GM18517 (cell line): Measurements from ENCODE around the gene MLIP.

Source experiments
- ATAC-seq: cut with Tn5 transposase; IDR thresholded peaks from one replicate; pipeline ENCODE4 v1.9.1; 2021; ENCODE audit warnings: mild to moderate bottlenecking, moderate library complexity; ENCODE audit not compliant: unreplicated experiment

MLIP gene

DNA sequence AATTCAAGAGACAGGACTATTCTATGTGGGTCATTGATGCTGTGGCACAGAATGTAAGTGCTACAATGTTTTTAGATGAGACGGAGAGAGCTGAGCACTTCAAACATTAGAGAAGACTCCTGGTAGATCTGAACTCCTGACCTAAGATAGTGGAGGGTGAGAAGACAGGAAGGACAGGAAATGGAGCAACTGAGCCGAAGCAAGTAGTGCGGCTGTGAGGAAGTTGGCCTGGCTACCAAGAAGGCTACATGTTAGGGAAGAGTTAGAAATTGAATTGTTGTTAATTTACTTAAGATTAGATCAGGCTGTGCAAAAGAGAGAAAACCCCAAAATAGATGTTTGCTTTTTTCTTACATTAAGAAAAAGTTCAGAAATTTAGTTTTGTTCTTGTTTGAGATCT is 14.4 kb upstream of the MLIP start:
- ATAC-seq: no peak

DNA sequence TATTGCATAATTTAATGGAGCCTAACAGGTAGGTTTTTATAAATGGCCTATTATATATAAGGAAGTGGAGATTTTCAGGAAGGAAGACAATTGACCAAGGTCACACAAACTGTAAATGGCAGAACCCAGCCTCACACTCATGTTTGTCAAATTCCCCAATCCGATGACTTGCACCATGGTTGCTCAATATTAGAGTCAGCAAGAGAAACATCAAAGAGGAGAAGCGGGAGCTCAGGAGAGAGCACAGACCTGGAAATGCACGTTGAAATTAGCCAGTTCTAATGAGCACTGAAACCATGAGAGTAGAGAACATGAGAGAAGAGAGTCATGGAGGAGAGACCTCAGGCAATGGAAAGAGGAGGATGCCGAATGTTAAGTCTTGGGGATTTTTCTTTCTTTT is 13.5 kb upstream of the MLIP start:
- no peak for ATAC-seq

DNA sequence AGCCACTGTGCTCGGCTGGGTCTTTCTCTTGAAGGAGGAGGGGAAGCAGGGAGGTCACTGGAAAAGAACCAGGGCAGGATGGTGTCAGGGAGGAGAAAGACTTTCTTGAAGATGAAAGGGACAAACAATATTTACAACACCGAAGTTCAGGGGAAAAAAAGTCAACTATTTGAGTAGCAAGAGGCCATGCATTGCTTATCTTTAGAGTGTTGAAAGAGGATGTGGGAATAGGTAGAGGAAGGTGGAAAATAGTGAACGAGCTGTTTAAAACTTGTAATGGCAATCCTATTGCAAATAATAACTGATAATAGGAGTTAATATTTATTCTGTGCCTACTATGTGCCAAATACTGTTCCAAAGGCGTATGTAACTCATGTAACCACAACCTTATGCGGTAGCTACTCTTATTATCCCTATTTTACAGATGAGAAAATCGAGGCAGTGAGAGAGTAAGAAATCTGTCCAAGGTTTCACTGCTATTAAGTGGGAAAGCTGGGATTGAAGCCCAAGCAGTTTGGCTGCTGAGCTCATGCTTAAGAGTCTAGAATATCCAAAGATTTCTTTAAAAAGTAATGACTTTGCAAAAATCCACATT is 12.7 kb upstream of the MLIP start:
- no peak for ATAC-seq

DNA sequence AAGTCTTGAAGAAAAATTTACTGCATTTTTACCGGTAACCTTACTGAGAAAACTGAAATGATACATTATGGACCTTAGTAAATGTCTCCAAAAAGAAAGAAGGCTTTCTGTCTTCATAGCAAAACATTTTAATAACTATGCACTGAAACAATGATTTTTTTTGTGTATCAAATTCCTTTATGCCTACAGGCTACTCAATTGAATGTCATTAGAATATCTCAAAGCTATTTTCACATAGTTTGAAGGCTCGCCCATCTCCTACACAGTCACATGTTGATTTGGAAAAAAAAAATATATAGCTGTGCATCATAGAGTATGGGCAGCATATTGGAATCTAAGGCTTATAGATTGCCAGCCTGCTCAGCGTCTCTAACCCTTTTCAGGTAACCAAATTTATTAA is 12.0 kb upstream of the MLIP start:
- no peak for ATAC-seq

DNA sequence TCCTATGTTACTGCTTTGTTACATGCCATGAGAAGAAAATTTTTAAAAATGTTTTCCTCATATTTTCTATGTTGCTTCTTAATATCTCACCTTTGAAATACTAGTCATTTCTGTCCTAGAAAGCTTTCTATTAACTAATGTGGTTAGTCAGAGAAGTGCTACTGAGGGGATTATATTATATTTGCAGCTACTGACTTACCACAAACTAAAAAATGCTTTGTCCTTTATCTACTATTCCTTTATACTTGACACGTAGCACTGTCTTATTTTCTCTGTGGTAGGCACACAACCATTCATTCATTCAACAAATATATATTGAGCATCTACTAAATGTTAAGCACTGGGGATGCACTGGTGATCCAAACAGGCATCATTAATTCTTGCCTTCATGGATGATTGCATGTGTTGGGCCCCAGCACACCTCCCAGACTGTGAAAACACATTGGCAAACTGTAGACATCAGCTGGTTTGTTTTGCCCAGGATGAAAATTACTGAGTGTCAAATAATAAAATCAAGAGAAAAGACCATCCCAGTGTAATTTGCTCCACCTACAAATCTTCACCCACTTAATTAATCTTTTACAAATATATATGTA is 10.7 kb upstream of the MLIP start:
- ATAC-seq: peak; percentile 88

DNA sequence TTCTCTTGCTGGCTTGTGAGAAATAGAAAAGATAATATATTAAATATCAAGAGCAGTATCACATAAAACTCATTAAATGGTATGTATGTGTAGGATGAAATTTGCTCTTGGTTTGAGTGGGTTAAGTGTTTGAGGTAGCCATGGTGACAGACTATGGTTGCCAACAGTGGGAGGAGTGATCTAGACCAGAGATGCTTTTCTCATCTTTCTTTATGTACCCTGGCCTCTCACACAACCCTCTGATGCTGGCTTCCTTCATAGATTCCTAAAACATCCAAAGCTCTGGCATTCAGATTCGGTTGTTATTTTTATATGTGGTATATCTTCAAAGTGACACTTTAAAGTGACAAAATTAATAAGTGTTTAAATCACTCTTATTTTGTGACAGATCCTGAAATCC is 9.0 kb upstream of the MLIP start:
- ATAC-seq: no peak

DNA sequence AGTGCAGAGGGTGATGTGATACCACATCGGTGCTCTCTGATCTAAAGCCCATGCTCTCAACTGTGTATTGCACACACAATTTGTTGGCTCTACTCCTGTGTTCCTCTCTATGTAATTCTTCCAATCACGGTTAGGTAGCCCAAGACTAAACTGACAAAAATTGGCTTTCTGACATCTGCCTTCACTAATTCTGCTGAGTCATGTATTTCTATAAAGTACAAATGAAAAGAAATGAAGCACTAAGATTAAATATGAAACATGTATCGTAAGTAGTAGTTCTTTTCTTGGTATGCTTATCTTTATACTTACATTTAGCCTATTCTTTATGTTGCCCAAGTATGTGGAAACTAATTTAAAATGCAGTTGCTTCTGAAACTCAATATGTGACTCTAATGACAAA is 7.7 kb upstream of the MLIP start:
- ATAC-seq: no peak

DNA sequence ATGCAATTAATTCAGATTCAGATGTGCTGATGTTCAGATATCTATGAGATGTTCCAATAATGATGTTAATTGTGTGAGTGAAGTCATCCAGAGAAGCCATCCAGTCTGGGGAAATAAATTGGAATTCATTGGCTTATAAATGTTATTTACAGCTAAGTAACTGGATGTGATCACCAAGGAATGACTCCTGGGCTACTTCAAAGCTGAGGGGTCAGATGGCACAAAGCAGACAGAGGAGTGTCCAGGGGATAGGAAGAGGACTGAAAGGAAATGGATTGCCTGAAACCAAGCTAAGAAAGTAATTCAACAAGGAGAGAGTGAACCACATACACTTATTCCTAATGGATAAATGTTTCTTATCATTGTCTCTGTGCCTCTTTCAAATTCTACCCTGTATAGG is 4.5 kb upstream of the MLIP start:
- no peak for ATAC-seq

DNA sequence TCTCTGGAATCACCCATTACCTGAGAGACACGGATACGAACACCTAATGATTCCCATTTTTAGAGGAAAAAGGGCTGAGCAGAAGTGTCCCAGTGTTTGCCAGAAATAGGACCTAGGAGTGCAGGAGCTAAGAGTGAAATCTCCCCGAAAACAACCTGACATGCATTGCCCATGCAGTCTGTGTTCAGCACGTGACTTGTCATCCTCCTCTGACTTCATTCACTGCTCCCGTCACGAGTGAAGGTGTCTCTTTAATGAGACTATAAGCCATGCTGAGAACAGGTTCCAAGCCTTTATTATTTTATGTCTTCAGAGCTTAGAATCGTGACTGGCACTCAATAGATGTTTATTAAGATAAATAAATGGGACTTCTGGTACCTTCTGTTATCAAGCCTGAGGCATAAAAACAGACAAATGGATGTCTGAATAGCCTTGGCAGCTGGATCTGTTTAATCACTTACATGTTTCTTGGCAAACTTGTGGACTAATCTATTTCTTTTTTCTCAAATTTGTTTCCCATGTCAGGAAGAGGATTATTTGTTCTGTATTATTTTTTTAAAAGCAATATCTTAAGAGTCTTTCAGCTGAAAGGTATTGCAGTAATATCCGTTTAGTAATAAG is 3.7 kb upstream of the MLIP start:
- no peak for ATAC-seq

DNA sequence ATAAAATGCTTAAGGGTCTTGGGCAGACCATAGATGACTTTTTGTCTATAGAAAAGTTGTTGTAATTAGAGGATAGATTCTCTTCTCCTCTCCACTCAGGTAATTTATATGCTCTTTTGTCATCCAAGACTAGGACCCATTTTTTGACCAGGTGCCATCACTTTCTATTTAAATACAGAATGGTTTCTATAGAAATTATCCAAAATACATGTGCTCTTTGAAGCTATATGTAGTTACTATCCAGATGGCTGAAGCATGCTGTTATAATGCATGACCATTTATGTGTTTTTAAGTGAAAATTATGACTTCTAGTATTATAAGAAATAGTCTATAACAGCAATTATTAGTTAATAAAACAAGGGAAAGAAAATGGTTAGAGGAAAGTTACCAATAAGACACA is 3.0 kb upstream of the MLIP start:
- ATAC-seq: no peak

DNA sequence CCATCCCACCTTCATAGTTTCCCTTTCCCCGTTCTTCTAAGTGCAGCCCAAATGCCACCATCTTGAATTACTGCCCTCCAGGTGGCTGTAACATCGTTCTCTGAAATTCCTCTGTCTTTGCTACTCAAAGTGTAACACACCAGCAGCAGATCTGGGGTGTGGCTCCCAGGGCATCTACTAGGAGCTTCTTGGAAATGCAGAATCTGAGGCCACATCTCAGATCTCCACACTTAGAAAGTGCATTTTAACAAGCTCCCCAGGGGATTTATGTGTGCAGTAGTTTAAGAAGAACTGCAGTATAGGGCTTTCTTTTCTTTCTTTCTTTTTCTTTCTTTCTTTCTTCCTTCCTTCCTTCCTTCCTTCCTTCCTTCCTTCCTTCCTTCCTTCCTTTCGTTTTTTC is 1.7 kb upstream of the MLIP start:
- ATAC-seq: no peak

DNA sequence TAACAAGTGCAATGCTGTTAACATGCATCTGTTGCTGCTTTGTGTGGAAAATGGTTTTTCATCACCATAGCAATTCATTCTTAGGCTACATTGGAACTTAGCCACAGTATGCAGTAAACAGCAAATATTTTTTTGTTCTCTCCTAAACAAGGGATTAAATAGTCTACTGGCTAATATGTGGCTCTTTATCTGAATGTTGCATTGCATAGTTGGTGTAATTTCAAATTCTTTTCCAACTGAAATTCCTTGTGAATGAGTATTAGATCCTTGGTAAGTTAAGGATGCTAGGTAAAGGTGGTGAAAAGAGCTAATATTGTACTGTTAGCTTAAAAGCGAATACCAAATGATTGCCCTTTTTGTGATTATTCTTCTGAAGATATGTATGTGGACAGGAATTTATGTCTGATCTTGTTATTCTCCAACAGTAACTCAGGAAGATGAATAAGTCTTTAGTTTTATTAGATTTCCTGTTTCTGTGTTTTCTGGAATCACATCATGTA is 958 bp downstream of the MLIP start:
- ATAC-seq: no peak

DNA sequence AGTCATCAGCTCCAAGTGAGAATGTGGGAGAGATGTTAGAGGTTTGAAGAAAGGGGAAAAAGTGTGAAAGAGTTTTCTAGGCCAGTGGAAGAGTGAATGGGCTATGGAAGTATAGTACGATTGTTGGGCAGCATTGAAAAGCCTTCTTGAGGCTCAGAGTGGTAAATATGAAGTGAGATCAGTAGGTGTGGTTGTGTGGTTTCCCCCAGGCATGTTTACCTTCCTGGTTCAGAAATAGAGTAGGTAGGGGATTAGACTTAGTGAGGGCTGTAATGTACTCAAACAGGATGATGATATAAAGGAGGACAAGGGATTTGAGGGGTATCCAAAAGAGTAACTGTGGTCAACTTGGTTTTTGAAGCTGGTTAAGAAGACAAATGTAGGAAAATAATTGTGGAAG is 3.7 kb downstream of the MLIP start:
- no peak for ATAC-seq

DNA sequence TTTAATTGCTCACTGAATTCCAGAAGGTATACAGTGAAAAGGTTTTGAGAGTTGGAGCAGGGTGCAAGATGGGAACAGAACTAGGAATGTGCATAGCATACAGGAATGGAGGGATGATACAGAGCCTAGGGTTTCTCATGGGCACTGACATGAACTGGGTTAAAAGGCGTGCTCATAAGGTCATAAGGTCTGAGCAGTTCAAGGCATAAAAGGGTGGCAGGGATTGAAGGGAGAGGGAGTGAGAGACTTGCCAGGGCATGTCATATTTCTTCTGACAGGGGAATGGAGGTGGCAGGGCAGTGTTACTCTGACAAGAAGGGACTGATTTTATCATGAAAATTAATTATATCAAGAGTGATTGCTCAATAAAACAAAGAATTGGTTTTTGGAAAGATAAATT is 4.7 kb downstream of the MLIP start:
- ATAC-seq: no peak

DNA sequence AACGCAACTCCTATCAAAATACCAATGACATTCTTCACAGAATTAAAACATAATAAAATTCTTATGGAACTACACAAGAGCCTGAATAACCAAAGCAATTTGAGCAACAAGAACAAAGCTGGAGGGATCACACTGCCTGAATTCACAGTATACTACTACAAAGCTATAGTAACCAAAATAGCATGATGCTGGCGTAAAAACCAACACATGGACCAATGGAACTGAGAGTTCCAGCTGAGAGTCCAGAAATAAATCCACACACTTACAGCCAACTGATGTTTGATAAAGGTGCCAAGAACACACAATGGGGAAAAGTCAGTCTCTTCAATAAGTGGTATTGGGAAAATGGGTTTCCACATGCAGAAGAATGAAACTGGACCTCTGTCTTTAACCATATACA is 6.9 kb downstream of the MLIP start:
- ATAC-seq: no peak

DNA sequence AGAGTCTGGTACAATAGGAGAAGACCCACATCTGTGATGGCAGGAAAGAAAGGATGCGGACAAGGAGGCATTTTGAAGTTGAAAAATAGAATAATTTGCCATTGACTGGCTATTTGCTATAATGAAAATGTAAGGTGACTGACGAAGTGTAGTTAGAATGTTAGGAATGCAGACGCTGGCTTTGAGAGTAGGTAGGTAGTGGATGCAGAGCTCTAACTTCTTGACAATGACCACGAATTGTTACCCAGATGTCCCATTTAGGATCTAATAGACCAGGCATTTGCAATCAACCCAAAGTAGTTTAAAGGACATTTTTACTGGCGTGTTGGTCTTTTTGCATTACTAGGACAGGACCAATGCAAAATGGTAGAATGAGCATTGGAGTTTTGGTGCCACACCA is 14.2 kb downstream of the MLIP start:
- ATAC-seq: no peak

DNA sequence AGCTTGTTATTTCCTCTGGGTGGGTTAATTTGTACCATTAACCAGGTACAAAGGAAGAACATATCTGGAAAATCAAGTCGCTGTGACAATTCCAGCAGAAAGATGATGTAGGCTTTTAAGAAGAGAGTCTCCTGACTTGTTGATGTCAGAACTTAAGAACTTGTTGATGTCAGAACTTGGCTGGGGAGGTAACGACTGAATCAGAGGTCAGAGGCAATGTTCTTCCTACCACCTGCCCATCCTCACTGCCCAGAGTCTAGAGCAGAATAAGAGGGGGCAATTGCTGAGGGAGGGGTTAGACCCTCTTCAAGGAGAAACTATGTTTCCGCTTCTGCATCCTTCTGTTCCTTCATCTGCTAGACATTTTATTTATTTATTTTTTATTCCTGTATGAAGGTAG is 18.9 kb downstream of the MLIP start:
- no peak for ATAC-seq

DNA sequence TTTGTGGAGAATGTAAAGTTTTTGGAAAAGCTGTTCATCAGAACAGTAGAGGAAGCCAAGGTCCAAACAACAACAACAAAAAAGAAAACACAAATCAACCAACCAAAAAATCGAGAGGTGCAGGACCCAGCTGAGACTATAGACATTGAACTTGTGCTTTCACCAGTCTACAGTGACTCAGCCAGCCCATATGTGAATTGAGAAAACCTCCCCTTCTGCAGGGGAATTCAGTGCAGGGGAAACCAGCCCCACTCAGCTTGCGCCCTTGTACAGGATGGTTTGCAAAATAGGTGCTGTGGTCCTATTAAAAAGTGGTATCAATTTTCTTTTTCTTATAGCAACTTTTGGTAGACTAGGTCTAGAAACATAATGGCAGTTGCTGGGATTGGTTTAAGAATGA is 21.3 kb downstream of the MLIP start:
- ATAC-seq: no peak

DNA sequence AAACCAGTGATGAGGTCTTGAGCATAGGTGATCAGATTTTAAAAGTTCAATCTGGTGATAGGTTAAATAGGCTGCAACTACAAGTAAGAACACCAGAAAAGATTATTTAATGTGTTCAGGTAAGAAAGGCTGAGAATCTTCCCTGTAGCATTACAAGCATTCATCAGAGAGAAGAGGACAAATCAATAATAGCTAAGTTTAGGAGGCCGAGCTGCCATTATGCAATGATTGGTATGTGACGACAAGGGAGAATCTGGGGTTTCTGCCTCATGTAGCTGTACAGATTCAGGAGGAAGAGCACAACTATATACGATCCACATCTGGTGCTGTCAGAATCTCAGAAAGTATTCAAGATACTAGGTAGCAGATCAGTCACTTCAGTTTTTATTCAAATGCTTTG is 21.9 kb downstream of the MLIP start:
- ATAC-seq: no peak

DNA sequence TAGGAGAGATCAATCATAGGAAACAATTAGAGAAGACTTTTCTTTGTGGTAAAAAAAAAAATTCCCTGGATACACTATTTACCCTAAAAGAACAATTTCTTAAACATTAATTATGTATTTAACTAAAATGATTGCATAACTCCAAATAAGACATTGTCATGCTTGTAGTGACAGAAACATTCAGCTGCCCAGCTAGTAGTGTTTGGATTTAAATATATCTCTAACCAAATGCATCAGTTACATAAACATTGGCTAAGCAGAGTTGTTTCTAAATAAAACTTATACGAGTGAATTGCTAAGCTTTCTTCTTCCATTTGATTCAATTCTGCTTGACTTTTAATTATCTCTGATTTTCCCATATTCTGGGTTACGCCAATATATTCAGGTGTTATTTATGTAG is 23.7 kb downstream of the MLIP start:
- no peak for ATAC-seq

DNA sequence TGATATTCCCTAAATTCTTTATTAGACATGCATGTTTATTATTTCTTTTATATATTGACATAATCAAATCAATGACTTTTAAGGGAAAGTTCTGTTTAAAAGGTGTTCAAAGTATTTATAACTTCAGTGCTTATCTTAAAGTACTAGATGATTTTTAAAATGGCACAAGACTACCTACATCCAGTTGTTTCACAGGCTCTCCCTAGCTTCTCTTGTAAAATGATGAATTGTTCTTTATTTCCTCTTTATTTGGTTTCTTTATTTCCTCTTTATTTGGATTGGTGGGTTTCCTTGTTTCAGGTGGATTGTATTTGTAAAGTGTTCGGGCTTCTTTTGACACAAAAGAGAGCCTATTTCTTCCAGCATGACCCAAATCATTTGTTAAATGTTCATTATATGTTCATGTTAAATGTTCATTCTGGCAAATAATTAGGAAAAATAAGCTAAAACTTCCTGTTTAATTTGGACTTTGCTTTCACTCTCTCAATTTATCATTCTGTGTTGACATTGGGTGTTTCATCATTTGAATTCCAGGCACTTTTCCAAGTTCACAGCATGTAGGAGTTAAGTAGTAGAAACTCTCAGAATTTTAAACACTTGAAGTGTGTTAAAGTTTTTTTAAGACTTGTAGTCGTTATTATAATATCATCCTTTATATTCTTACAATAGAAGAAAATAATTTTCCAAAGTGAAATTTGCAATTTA is 24.6 kb downstream of the MLIP start:
- no peak for ATAC-seq

DNA sequence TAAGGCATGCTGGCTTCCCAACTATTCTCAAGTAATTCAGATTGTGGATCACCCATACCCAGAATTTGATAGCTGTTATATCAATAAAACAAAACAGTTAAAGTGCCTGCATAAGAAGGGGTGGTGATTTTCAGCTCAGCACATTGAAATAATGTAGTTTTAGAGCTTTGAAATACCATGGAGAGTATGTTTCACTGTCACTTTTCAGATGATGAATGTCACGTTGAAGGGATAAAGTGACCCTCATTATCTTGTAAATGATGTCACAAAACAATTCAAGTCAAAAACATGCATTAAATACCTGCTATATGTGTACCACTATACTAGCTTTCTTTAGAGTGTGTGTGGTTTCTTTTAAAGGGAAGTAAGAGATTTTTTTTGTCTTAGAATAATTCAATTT is 27.6 kb downstream of the MLIP start:
- no peak for ATAC-seq
